Caki2 (cell line): Measurements from ENCODE around the gene SPN. TPM values are rescaled to one million over a fixed set of nuclear protein-coding genes. Genes with fewer than 3 reads are reported as not detected.
"Not testable (repeated sequence)": the region's sequence is repeated elsewhere in the genome, so short reads cannot be mapped to it uniquely, and the experiment has no call there.

Experiments used
- DNase-seq: peaks from one replicate; pipeline ENCODE4 v3.0.0-alpha.2; 2015; ENCODE audit warnings: low read depth
- in situ Hi-C: cut with HindIII; loops from 2 replicates; pipeline ENCODE4 v1.10.0; 2016; ENCODE audit warnings: low sequenced_read_pairs, low pct_unique_long_range_greater_than_20kb, mixed read lengths
- total RNA-seq: library from RNA; depleted of rRNA; stranded (reverse); fragments of >200 nt; shearing (Covaris generic); gene quantifications from 2 replicates; pipeline ENCODE4 v1.2.3, GENCODE V29; 2014; ENCODE audit warnings: low replicate concordance

SPN gene
- total RNA-seq, 1 experiment from 2014 or later = not detected

- in situ Hi-C loops = no loop called here
Observed at GRCh38 chr16:29696881-29697331, 33.9 kb downstream of the SPN start.

GRCh38 chr16:29697391-29697790 is 34.3 kb downstream of the SPN start:
- no peak for DNase-seq
- in situ Hi-C loops = no loop called here

More at GRCh38 chr16:29696881-29697331, 33.9 kb downstream of the SPN start:
- DNase-seq = no peak

GRCh38 chr16:29698042-29698441 is 35.0 kb downstream of the SPN start:
- in situ Hi-C loops = no loop called here
- no peak for DNase-seq

- in situ Hi-C loops = no loop called here
- no peak for DNase-seq
Observed at GRCh38 chr16:29698484-29699323, 35.7 kb downstream of the SPN start.

GRCh38 chr16:29699324-29700219 is 36.5 kb downstream of the SPN start:
- in situ Hi-C loops = no loop called here
- DNase-seq = no peak

GRCh38 chr16:29700253-29700987 is 37.4 kb downstream of the SPN start:
- in situ Hi-C loops = no loop called here
- peak; percentile 71 for DNase-seq

GRCh38 chr16:29701214-29701555 is 38.1 kb downstream of the SPN start:
- no peak for DNase-seq
- in situ Hi-C loops = no loop called here

GRCh38 chr16:29702269-29702668 is 39.2 kb downstream of the SPN start:
- DNase-seq = no peak
- in situ Hi-C loops = no loop called here

- in situ Hi-C loops = no loop called here
Observed at GRCh38 chr16:29705030-29705429, 42.0 kb downstream of the SPN start.

GRCh38 chr16:29707160-29707559 is 44.1 kb downstream of the SPN start:
- DNase-seq, in situ Hi-C loops: not testable (repeated sequence)

More at GRCh38 chr16:29705030-29705429, 42.0 kb downstream of the SPN start:
- peak; percentile 32 for DNase-seq

- DNase-seq = no peak
- in situ Hi-C loops = no loop called here
Observed at GRCh38 chr16:29708917-29709600, 46.0 kb downstream of the SPN start.

- DNase-seq, in situ Hi-C loops: not testable (repeated sequence)
Observed at GRCh38 chr16:29709657-29710056, 46.6 kb downstream of the SPN start.

- peak; percentile 64 for DNase-seq
- in situ Hi-C loops = no loop called here
Observed at GRCh38 chr16:29710227-29711219, 47.5 kb downstream of the SPN start.

GRCh38 chr16:29712809-29713208 is 49.8 kb downstream of the SPN start:
- in situ Hi-C loops = no loop called here
- no peak for DNase-seq

GRCh38 chr16:29714396-29714795 is 51.3 kb downstream of the SPN start:
- in situ Hi-C loops = no loop called here
- DNase-seq = no peak

- DNase-seq = no peak
- in situ Hi-C loops = no loop called here
Observed at GRCh38 chr16:29714972-29715371, 51.9 kb downstream of the SPN start.

- in situ Hi-C loops = no loop called here
- no peak for DNase-seq
Observed at GRCh38 chr16:29717113-29717512, 54.1 kb downstream of the SPN start.
